ENCODE measurements around the gene HDHD3. TPM values are rescaled to one million over a fixed set of nuclear protein-coding genes. Genes with fewer than 3 reads are reported as not detected.
A peak's percentile ranks its signal among the peaks of the same experiment; 100 is the strongest.

The HDHD3 gene
- total RNA-seq, 3 donors from 2014 or later, result 75.7 to 148 (median 115) TPM

DNA sequence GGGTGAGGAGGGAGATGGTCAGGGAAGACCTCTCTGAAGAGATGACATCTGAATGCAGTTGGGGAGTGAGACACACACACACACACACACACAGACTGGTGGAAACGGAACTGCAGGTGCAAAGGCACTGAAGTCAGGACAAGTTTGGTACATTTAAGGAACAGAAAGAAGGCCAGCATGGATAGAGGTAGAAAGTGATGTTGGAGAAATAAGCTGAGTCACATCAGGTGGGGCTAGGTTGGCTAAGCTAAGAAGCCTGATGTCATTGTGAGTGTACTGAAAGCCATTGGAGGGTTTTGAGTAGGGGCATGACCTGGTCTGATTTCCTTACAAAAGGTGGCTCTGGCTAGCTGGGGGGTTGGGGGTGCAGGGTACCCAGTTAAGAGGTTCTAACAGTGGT lies 24.4 kb downstream of the HDHD3 start:
- Histone ChIP-seq H3K4me1 (ENCODE audit: low read depth) (peaks cover 10% of the 10 kb centered on the region), H3K9me3 (no peaks in the 10 kb centered on the region), H3K4me3 (no peak overlapping the region), H3K36me3 (ENCODE audit: low read depth) (no peaks in the 10 kb centered on the region)
- no peak for TF ChIP-seq CTCF (IDR thresholded peaks at IDR 0.05)
- DNase-seq, result no peak
- intact Hi-C loops (cut with DNase I, micrococcal nuclease), result no loop called here
- ATAC-seq, result no peak

DNA sequence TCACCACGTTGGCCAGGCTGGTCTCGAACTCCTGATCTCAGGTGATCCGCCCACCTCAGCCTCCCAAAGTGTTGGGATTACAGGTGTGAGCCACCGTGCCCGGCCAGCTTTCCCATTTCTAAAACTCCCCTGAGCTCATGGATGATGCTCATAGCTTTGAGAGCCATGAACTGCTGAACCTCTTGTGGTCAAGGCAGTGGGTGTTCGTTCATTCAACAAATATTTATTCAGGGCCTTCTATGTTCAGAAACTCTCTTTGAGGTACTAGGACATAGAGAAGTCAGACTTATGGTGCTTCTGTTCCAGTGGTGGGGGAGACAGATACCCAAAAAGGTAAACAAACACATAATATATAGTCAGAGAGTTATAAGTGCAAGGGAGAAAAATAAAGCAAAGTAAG lies 24.8 kb downstream of the HDHD3 start:
- peaks cover 14% of the 10 kb centered on the region for H3K4me1 ChIP-seq (ENCODE audit: low read depth)
- no peaks in the 10 kb centered on the region for H3K36me3 ChIP-seq (ENCODE audit: low read depth)
- no peak overlapping the region for H3K4me3 ChIP-seq
- no peaks in the 10 kb centered on the region for H3K9me3 ChIP-seq
- TF ChIP-seq CTCF (IDR thresholded peaks at IDR 0.05), result no peak
- DNase-seq, result no peak
- intact Hi-C loops (cut with DNase I, micrococcal nuclease), result no loop called here
- no peak for ATAC-seq

GRCh38 chr9:113350937-113351336 lies 25.8 kb downstream of the HDHD3 start:
- H3K4me1 ChIP-seq (ENCODE audit: low read depth), result peaks cover 15% of the 10 kb centered on the region
- H3K9me3 ChIP-seq, result no peaks in the 10 kb centered on the region
- TF ChIP-seq CTCF (IDR thresholded peaks at IDR 0.05), result no peak
- H3K36me3 ChIP-seq (ENCODE audit: low read depth), result no peaks in the 10 kb centered on the region
- no peak overlapping the region for H3K4me3 ChIP-seq
- ATAC-seq (peak; percentile 11), DNase-seq (no peak)
- intact Hi-C loops (cut with DNase I, micrococcal nuclease), result no loop called here

GRCh38 chr9:113350107-113350661 lies 26.6 kb downstream of the HDHD3 start:
- ATAC-seq (peak; percentile 19), DNase-seq (peak in 1 of 3 donors; percentile 60)
- Histone ChIP-seq H3K4me3 (no peak overlapping the region), H3K36me3 (ENCODE audit: low read depth) (no peaks in the 10 kb centered on the region), H3K4me1 (ENCODE audit: low read depth) (peaks cover 15% of the 10 kb centered on the region), H3K9me3 (no peaks in the 10 kb centered on the region)
- intact Hi-C loops (cut with DNase I, micrococcal nuclease), result no loop called here
- no peak for TF ChIP-seq CTCF (IDR thresholded peaks at IDR 0.05)

DNA sequence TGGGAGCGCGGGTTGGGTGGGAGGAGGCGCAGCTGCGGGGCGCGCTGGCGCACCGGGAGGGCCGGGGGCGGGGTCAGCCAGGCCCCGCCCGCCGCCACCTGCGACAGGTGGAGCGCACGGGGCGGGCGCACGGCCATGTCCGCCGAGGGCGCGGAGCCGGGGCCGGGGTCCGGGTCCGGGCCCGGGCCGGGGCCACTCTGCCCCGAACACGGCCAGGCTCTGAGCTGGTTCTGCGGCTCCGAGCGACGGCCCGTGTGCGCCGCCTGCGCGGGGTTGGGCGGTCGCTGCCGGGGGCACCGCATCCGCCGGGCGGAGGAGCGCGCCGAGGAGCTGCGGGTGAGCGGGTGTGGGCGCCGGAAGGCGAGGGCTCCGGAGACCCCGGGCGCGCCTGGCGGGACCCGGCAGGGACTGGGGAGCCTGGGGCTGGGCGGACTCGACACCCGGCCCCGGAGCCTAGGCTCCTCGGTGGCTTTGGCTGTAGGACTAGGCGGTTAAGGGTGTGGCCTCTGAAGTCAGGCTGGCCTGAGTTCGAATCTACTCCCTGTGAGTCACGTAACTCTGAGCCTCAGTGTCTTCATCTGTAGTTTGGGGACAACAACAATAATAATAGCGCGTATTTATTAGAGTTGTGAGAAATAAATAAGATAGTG lies 27.2 kb downstream of the HDHD3 start, which contains the start of gene BSPRY:
BSPRY (plus strand) TSS at position 97 of the 650 bp plus-strand sequence; CDS start at position 136, 39 bp downstream.
- Histone ChIP-seq H3K4me3 (peak within 1 kb of the TSS; percentile 46), H3K36me3 (ENCODE audit: low read depth) (no peaks in the 10 kb centered on the region), H3K4me1 (ENCODE audit: low read depth) (peaks cover 20% of the 10 kb centered on the region), H3K9me3 (no peaks in the 10 kb centered on the region)
- intact Hi-C loops (cut with DNase I, micrococcal nuclease), result no loop called here
- ATAC-seq, result peak; percentile 81
- peak; percentile 60 to 74 (median 70) for DNase-seq
- no peak for TF ChIP-seq CTCF (IDR thresholded peaks at IDR 0.05)

Measured in mucosa of descending colon (tissue), 3 donors.